ENCODE measurements around the gene MALRD1.

The MALRD1 gene

DNA sequence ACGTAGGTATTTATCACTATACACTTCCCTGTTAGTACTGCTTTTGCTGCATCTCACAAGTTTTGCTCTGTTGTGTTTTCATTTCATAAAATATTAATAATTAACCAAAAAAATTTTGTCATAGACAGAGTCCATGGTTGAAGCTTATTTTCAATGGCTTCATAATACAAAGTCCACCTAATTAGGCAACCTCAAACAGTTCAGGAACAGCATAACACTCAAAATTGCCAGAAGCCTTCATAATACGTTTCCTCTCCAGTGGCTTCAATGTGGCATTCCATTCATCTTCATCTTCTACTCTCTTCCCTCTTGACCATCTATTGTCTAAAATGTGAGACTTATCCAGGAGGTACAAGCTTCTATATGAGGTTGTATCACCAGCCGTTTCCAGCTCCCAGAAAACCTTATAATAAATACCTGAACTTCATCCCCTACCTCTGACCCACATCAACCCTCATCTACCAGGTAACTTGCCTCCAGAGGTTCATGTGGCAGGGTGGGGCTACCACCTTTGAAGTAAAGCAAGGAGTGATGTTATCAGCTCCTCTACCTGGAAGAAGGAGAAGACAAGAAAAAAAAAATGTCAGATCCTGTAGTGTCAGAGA lies 337.3 kb downstream of the MALRD1 start:
- DNase-seq, result no peak

DNA sequence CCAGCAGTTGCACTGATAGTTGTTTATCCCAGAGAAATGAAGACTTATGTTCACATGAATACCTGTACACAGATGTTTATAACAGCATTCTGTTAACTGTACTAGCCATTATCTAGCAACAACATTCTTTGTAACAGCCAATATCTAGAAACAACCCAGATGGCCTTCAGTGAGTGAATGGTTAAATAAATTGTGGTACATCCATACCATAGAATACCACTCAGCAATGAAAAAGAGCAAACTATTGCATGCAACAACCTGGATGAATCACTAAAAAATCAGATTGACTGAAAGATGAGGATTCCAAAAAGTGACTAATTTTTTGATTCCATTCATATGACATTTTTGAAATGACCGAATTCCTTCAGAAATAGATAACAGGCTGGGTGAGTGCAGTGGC lies 360.3 kb downstream of the MALRD1 start:
- no peak for DNase-seq

DNA sequence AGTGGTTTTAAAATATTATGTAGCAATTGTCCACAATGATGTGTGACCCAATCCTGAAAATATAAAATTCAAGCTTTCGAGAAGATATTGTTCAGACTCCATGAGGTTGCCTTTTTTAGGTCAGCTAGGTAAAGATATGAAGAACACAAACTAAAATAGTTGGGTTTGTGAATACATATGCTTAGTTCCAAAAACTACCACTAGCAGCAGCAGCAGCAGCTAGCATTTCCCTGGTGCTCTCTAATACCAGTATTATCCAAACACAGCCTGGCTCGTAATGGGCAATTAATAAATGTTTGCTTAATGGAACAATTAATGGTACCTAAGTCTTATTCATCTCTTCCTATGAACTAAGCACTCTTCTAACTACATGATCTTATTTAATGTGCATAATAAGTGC lies 362.5 kb downstream of the MALRD1 start:
- DNase-seq, result no peak

DNA sequence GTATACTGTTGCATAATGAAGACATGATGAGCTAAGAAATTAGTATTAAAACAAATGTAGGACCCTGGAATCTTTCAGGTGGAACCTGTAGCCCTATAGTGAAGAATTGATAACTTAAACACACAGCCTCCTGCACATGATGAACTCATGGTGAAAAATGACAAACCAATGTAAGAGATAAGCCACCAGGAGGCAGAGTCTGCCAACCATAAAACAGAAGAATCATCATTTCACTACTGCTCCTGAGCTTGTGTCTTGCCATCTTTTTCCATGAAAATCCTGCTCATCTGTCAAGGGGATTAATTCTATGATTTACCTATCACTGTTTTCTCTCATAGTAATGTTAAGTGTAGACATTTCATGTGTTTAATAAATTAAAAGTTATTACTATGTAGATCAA lies 363.9 kb downstream of the MALRD1 start:
- no peak for DNase-seq

DNA sequence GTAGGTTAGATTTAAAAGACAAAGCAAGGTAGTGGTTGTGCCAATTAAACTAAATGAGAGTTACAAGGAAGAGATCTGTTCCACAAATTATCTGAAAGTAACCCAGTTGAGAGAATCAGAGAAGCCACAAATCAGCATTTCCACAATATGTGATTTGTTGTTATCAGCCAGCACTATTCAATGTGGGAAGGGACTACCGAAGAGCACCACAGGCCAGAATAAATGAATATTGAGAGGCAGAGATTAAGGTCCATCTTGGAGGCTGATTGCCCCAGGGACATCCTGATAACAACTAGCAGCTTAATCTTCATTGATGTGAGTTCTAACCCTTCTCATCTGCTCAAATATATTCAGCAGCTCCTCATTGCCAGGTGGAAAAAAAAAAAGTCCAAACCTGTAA lies 367.6 kb downstream of the MALRD1 start:
- DNase-seq, result no peak

DNA sequence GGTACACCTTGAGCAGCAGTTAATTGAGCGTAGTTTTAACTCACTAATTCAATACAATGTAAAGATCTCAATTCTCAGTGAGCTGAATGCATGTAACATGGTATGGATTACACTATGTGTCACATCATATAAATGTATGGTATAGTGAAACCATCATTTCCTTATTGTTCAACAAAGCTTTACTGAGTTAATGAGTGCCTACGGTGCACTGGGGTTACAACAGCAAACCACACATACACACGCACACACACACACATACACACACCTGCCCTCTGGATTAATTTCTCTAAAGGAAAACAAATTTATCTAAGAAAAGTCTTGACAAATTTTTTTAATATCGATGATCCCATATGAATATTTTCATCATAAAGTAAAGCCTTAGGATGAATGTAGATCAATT lies 369.1 kb downstream of the MALRD1 start:
- no peak for DNase-seq

DNA sequence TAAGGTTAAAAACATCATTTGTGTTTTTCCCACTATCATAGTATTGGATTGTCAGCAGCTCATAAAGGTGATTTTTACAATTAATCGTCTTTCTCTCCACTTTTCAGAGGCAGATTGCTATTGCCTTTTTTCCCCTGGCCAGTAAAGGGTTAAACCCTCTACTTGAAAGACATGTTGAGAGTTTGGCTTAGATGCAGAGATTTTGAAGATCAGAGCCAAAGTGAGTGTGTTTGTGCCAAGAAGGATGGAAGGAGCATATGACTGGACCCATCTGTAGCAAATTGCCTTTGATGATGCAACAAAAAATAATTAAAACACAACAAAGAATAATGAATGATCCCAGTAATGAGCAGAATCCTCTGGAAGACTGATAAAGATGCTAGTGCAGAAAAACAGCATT lies 373.1 kb downstream of the MALRD1 start:
- no peak for DNase-seq

DNA sequence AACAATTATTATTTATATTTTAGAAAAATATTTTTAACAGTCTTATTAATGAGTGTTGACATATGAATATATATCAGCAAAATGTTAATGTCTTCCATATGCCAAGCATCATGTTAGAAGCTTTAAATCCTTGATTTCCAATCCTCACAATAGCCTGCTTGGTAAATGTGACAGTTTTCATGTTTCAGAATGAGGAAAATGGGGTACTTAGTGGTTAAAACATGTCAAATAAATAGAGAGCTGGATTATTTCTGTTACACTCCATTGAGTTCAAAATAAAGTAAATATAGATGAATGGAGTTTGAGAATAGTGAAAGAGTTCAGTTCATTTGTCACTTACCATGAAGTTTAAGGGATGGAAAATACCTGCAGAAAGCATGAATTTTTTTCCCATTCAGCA lies 377.4 kb downstream of the MALRD1 start:
- no peak for DNase-seq

DNA sequence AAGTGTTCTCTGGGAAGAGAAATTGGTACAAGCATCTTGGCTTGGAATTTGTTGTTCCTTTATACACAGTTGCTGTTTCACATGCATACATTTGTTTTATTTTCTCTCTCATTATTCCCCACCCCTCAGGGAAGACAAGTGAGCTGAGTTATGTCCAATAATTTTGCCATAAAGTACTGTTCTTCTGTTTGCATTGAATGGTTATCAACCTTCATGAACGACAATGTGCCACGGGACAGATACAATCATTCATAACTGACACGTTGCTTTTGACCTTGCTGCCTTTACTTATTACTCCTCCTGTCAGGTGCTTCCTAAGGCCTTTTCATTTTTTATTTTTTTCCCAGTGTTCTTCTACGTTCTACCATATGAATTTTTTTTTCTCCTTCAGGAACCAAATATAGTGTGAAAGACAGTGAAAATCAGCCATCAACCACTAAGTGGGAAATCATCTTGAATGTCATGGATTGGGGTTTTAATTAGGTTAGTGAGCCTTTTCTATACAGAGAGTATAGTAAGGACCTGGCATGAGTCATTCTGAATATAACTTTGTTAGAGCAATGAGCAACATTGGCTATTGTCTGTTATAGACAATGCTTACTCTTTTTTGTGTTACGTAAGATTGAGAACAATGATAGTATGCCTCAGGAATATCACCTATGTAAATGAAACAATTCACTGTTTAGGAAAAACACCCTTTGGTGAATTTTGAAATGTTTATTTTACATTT lies 383.2 kb downstream of the MALRD1 start:
- no peak for DNase-seq

DNA sequence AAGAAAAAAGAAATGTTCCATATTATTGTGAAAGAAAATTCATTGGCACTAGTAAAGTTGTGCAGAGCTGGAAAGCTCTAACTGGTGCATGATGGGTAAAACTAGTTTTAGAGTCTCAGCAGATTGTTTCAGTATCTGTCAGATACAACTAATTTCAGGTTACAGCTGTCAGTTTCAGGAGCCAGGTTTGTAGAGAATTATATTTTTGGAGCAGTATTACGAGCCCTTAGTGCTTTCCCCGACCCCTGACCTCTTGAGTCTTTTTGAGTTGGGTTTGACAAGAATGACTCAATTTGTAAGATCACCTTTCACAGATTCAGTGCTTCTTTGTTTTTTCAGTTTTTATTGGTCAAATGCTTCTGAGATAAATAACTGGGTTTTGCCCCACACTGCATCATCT lies 401.3 kb downstream of the MALRD1 start:
- no peak for DNase-seq

DNA sequence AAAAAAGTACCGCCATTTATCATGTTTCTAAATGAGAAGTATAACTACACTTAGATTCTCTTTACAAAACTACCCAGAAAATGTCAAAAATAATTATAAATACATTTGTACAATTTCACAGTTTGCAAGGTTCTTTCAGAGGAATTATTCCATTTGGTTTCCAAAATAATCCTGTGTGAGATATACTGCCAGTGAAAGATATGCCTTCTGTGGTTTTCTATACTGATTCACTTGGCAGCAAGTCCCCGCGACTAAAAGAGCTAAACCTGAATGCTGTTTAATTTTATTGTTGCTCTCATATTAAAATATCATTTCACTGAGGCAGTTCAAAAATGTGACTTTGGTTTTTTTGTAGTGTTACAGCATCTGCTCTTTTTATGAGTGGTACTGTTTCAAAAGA lies 402.8 kb downstream of the MALRD1 start:
- no peak for DNase-seq

DNA sequence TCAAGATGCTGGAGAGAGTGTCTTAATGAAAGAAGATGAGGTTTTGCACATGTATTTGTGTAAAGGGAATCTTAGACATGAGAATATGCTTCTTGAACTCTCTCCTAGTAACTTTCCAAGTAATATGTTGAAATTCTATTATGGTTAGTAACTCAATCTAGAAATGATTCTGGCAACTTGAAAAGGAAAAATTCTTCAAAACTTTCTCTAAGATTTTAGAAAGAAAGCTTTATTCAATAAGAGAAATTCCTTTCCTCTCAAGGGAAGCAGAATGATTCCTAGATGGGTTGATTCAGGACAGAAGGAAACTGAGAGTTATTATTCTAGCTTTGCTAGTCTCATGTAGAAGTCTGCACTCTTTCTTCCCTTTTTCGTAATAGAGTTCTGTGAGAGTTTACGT lies 403.3 kb downstream of the MALRD1 start:
- DNase-seq, result no peak

DNA sequence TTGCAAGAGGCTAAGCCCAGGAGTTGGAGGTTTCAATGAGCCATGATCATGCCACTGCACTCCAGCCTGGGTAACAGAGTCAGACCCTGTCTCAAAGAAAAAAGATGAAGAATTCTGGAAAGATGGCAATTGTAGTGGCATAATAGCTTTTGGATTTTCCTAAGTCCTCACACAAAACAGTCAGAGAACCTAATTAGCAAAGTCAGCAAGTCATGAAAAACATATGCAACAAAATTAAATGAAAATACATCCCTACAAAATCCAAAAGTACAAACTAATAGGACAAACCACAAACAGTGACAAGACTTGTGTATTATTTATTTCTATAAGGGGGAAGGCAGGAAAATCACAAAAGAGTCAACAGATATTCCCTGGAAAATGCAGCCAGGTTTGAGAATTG lies 405.4 kb downstream of the MALRD1 start:
- DNase-seq, result no peak

DNA sequence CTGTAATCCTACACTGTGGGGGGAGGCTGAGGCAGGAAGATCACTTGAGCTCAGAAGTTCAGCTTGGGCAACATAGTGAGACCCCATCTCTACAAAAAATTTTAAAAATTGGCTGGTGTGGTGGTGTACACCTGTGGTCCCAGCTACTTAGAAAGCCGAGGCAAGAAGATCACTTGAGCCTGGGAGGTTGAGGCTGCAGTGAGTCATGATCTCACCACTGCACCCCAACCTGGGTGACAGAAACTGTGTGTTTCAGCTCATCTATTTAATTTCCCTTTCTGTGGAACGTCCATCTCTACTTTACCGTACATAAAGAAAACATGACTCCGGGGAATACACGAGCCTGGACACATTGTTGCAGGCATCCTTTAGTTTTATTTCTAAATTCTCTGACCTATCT lies 413.0 kb downstream of the MALRD1 start:
- DNase-seq, result no peak

DNA sequence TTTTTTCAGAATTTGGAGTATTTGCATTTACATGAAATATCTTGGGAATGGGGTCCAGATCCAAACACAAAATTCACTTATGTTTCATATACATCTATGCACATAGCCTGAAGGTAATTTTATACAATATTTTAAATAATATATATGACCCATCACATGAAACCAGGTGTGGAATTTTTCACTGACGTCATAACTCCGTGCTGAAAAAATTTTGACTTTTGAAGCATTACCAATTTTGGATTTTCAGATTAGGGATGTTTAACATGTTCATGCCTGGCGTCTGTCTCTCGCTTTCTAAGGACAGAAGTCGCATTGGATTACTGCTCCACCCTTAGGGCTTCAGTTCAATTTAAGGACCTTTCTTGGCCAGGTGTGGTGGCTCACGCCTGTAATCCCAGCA lies 418.1 kb downstream of the MALRD1 start:
- no peak for DNase-seq

DNA sequence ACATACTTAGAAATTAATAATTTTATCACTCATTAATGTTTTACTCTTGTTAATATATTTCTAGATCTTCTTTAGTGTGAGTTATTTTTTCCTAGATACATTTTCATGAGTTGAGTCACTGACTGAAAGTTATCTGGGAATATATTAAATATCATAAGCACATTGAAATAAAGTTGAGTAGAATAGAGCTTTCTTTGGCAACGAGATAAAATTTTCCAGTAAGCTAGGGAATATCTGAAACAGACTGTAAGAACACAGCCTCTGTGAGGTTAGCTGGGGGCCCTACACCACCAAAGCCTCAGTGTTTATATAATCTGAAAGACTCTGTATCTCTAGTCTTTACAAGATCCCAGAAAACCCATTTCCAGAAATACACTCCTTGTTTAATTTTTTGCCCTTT lies 419.8 kb downstream of the MALRD1 start:
- DNase-seq, result no peak

DNA sequence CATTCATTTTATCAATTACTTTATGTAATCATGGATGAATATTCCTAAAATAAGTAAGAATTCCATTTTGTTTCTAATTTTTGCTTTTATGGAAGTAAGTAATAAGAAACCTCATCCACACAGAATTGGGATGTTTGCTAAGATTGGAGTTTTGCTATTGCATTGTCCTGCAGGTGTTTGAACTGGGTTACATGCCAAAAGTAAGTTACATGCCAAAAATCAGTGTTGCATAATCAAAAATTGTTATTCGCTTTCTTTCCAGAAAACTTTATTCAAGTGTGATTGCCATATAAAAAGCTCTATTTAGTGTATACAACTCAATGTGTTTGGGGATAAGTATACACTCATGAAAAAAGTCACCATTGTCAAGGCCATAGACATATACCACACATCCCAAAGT lies 420.9 kb downstream of the MALRD1 start:
- no peak for DNase-seq

DNA sequence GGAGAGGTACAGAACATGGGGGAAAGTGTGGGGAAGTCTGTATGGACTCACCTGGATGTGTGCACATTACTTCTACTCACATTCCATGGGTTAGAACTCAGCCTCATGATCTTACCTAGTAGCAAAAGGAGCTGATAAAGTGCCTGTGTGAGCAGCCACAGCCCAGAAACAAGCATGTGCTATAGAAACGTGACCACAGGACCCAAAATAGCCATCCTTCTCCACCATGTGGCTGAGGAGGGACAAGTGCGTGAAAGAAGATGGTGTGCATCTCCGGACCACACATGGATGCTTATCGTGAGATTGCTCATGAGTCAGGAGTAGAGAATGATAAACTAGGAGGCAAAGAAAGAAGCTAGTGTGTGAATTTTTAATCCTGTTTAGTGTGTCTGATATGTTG lies 431.3 kb downstream of the MALRD1 start:
- DNase-seq, result no peak

DNA sequence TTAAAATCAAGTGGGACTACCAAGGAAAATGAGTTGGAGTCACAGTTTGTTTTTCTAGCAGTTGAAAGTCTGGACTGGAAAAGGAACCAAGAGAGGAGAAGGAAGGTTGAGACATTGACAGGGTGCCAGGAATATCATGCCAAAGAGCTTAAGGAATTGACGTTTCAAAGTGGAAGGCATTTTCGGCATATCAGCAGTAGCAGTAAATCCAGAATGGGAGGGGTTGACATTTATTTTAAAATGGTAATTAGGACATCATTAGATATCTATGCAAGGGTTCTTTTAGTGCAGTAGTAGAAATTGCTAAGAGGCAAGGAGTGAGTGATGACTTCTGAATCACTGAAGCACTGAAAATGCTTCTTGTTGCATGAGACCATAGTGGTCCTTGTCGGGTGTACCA lies 431.8 kb downstream of the MALRD1 start:
- DNase-seq, result no peak

DNA sequence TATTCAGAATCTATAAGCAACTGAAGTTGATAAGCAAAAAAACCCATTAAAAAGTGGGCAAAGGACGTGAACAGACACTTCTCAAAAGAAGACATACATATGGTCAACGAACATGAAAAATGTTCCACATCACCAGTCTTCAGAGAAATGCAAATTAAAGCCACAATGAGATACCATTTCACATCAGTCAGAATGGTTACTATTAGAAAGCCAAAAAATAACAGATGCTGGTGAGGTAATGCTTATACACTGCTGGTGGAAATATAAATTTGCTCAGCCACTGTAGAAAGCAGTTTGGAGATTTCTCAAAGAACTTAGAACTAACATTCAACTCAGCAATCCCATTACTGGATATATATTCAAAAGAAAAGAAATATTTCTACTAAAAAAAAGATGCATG lies 434.8 kb downstream of the MALRD1 start:
- DNase-seq, result no peak

DNA sequence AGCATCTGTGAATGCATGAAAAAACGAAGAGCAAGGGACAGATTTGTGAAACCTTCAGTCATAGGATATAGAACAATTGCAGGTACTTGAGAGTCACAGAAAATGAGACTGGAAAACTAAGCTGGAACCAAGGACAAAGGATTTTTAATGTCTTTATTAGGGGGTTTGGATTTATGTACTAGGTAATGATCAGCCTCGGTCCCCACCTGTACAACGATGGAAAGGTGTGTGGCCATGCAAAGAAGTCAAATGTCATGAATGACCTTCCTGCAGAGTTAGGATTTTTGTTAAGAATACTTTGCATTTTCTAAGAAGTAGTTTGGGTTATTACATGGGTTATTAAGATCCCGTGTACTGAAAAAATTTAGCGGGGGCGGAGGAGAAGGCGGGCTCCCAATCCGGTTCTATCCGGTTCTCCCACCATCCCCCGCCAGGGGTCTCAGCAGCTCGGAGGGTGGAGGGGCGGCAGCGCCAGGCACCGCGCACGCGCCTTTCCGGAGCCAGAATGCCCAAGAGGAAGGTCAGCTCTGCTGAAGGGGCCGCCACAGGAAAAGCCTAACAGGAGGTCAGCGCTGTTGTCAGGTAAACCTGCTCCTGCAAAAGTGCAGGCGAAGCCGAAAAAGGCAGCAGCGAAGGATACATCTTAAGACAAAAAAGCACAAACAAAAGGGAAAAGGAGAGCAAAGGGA lies 440.1 kb downstream of the MALRD1 start:
- DNase-seq, result no peak

DNA sequence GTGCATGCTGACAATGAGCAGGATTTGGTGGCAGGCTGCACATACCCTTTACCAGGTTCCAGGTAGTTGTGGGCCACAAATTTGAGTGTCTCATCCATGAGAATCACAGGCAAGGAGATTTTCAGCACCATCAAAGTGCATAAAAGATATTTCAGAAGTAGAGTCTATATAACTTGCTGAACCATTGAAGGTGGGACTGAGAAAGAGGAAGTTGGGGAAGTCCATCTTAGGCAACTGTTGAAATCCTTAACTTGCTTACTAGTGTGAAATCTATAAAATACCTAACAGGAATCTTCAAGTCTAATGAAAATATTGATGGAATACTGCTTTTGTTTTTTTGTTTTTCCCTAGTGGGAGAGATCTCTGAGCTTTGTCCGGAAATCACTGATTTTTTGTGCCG lies 442.6 kb downstream of the MALRD1 start:
- no peak for DNase-seq

DNA sequence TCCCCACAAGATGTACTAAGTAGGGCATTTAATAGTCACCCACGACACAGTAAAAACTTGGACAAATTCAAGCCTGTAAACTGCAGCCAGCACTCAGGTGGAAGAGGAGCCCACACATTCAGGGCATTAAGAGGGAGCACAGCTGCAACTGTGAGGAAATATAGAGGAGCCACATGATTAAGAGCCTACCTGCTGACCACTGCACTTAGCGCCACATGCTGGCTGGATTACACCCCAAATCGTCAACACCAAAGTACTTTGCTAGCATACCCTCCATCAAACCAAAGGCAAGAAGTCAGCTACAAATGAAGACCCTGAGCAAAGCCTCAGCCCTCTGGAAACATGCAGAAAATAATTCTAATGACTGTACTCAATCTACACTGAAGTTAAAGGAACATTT lies 445.3 kb downstream of the MALRD1 start:
- no peak for DNase-seq

DNA sequence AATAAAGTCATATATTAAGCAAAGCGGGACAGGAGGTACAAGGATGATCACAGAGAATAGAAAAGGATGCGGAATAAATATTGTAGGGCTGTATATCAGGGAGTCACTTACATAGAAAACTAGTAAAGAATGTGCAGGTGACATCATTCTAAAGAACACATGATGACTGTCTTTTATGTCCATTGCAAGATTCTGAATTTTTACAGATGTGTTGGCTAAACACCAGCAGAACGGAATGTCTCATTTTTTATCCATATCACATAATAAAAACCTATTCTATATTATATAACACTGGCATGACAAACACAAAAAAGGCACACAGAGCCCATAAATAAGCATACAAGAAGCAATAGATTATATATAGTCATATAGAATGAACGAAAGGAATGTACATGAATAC lies 448.4 kb downstream of the MALRD1 start:
- no peak for DNase-seq

Measured in stimulated activated CD4-positive, alpha-beta T cell treated with anti-CD3 and anti-CD28 coated beads, Interleukin-4, amount 100 ng/mL, for 4 hours (primary cell).